HG02840 (cell line): Measurements from ENCODE around the gene PLCE1.
"Not testable (repeated sequence)": the region's sequence is repeated elsewhere in the genome, so short reads cannot be mapped to it uniquely, and the experiment has no call there.

Experiments used
- ATAC-seq: cut with Tn5 transposase; IDR thresholded peaks from one replicate; pipeline ENCODE4 v1.9.1; 2021; ENCODE audit warnings: mild to moderate bottlenecking, moderate library complexity, moderate number of reproducible peaks; ENCODE audit not compliant: unreplicated experiment, low FRiP score

The PLCE1 gene

GRCh38 chr10:93993782-93994437 is at the start of gene PLCE1:
PLCE1 (plus strand) TSS chr10:93993931; CDS start chr10:94031047, 37,116 bp downstream.
- no peak for ATAC-seq

DNA sequence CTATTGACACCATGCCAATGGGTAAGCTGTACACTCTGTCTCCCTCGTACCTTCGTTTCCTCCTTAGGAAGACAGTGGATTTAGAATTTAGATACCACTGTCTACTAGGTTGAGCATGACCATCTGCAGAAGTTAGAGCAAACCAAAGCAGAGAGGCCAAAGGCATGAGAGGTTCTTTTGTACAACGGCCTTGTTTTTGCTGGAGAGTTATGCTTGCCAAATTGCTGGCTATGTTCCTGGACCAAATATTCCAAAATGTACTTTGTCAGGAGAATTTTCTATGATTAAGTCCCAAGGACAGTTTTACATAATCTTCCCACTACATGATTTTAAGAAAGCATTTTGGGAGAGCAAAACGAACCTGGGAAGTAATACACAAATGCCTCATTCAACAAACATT is 47.9 kb upstream of the PLCE1 start:
- no peak for ATAC-seq

- ATAC-seq: no peak
These were observed 46.7 kb upstream of the PLCE1 start for GRCh38 chr10:93947055-93947454.

- ATAC-seq: no peak
These were observed 46.2 kb upstream of the PLCE1 start for GRCh38 chr10:93947524-93947923.

DNA sequence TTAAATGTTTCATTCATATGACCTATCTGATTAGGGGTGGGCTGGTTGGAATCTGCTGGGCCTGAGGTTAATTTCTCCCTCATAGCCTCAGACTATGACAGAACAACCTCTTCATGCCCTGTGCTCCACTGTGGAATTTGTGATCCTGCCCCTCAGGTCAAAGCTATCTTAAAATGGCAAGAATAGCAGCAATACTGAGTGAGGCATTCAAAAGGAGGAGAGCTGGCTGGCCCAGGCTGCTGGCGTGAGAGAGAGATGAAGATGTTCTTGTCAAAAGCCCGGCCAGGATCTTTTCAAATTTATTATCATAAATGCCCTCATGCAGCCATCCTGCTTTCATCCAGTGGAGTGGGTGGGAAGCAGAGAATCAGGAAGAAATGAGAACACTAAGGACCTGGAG is 41.8 kb upstream of the PLCE1 start:
- ATAC-seq: no peak

GRCh38 chr10:93954299-93954698 is 39.4 kb upstream of the PLCE1 start:
- no peak for ATAC-seq

- no peak for ATAC-seq
These were observed 38.9 kb upstream of the PLCE1 start for GRCh38 chr10:93954726-93955363.

DNA sequence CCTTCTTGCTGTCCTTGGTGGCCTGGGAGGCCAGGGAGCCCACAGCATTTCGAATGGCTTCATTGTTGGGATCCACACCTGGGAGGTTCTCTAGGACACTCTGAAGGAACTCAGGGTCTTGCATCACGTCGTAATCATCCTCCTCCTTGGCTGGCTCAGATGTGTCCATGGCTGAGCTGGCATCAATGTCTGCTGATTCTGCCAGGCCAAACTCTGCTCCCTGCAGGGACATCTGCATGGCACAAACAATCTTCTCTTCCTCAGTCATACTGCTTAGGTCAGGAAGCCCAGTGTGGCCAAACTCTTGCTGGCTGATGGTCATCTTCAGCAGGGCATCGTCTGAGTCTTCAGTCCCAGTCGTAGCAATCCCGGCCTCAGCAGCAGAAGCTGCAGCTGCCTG is 34.9 kb upstream of the PLCE1 start:
- ATAC-seq: no peak

GRCh38 chr10:93960988-93961387 is 32.7 kb upstream of the PLCE1 start:
- ATAC-seq: not testable (repeated sequence)

- no peak for ATAC-seq
These were observed 30.8 kb upstream of the PLCE1 start for GRCh38 chr10:93962973-93963372.

- ATAC-seq: no peak
These were observed 30.3 kb upstream of the PLCE1 start for GRCh38 chr10:93963434-93963833.

DNA sequence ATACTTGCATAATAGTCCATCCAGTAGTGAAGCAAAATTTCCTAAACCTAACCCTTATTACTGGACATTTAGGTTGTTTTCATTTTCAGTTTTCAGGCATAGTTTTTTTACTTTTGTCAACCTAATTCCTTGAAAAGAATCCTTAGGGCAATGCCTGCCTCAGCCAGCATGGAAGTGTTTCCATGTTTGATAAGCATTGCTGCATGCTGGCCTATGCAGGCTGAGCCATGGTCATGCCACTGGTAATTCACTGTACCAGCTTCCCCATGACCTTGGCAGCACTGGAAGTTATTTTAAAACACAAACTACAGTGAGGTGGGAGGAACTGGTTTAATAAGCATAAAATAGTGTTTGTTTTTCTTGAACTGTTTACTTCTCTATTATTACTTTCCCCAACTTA is 27.8 kb upstream of the PLCE1 start:
- no peak for ATAC-seq

DNA sequence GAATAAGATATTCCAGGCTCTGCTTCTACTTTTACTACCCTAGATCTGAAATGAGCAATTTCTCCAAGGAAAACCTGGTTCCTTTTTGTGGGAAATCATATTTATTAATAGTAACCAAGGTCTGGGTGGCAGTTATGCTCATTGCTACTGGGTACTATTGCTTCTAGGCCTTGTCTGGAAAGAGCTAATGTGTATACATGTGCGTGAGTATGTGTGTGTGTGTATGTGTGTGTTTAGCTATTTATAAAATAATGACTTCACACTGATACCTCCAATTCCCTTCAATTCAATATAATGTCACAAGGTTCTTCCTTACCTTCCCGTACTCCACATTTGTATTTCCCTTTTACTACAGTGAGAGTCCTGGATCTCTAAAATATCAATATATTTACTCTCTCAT is 26.0 kb upstream of the PLCE1 start:
- no peak for ATAC-seq

DNA sequence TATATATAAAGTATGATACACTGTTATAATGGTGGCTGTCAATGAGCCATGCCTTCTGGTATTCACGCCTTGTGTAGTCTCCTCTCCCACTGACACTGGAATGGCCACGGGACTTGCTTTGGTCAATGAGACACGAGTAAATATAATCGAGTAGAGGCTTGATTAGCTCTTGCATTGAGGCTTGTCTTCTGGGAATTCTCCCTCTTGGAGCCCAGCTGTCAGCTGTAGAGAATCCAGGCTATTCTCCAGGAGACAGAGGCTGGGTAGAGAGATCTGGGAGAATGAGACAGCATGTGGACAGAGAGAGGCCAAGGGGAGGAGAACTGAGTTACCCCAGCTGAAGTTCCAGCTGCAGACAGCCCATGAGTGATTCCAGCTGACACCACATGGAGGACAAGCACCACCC is 25.2 kb upstream of the PLCE1 start:
- ATAC-seq: no peak

DNA sequence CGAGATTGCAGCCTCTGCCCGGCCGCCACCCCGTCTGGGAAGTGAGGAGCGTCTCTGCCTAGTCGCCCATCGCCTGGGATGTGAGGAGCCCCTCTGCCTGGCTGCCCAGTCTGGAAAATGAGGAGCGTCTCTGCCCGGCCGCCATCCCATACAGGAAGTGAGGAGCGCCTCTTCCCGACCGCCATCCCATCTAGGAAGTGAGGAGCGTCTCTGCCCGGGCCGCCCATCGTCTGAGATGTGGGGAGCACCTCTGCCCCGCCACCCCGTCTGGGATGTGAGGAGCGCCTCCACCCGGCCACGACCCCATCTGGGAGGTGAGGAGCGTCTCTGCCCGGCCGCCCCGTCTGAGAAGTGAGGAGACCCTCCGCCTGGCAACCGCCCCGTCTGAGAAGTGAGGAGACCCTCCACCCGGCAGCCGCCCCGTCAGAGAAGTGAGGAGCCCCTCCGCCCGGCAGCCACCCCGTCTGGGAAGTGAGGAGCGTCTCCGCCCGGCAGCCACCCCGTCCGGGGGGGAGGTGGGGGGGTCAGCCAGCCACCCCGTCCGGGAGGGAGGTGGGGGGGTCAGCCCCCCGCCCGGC is 23.2 kb upstream of the PLCE1 start:
- ATAC-seq: not testable (repeated sequence)

DNA sequence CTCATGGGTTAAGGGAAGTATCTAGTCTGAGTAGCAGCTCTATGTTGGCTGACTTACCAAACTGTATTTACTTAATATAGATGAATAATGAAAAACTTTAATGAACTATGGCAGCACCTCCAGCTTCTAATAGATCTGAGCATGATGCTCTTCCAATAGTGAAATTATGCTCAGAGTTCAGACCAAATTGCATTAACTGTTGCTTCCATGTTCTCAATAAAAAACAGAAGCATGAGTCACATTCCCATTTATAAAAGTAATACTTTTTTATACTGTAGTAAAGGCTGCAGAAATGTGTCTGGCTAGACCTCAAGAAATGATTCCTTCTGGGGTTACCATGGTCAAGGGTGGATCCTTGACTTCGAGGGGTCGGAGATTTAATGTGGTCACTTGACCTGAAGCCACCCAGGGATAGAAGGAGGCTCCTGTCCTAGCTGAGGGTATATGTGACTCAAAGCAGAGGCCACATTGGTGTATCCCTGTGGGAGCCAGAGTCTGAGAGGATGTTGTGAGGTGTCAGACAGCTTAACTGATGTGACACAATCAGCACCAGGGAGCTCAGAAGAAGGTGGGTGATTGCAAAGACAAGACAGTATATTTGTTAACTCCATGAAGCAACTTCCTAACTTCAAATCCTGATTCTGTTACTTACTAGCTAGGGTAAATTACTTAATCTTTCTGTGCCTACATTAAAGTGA is 19.8 kb upstream of the PLCE1 start:
- no peak for ATAC-seq

- ATAC-seq: no peak
These were observed 16.3 kb upstream of the PLCE1 start for GRCh38 chr10:93977442-93977841.

GRCh38 chr10:93980486-93980885 is 13.2 kb upstream of the PLCE1 start:
- no peak for ATAC-seq

DNA sequence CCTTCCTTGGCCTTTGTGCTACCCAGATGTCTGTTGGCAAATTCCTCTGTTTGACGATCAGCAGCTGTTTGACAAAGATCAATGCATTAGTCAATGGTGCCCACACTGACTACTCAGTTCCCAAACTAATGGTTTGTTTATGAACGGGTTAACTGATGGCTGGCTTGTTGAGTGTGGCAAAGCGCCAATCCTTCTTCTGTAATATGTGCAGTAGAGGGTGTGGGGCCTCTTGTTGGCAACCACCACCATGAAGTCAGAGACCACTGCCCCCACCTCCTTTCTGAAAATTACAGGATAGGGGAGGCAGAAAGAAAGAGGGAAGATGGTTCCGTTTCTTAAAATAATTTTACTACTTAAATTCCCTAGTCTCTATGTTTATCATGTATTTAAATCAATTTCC is 2.6 kb upstream of the PLCE1 start:
- ATAC-seq: no peak

DNA sequence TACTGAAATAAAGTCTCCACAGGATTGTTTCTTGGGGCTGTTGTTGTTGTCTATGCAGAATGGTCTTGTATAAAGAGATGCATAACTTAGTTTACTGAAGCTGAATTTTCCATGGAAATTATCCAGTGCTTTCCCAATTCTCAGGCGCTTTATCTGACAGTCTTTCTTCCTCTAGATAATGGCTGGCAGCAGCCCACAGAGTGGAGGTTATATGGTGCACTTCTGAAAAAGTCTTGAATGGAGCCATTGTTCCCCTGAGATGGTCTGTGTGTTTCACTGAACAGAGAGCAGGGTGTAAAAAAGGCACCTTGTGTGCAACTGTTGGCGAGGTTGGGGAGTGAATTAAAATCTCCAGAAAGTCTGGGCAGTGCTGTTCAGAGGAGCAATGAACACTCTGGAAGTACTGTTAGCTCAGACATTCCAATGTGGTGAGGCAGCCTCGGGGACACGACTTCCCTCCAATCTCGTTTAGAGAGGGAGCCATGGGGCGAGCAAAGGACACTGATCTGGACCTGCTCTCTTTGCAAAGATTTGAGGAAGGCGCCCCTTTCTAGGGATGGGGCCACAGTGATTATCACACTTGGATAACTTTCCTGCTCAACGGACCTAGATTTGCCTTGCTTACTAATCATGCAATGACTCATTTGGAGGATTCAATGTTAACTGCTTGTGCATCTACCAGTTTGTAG is 2.0 kb upstream of the PLCE1 start:
- ATAC-seq: no peak
